GM19193 (cell line): ENCODE measurements around the gene TNS3.

ENCODE experiments used
- POLR2A ChIP-seq: IDR thresholded peaks from 4 replicates; pipeline ENCODE4 v1.6.1; 2011; ENCODE audit not compliant: insufficient read depth, insufficient read length; ENCODE audit errors: extremely low read depth

Gene TNS3

DNA sequence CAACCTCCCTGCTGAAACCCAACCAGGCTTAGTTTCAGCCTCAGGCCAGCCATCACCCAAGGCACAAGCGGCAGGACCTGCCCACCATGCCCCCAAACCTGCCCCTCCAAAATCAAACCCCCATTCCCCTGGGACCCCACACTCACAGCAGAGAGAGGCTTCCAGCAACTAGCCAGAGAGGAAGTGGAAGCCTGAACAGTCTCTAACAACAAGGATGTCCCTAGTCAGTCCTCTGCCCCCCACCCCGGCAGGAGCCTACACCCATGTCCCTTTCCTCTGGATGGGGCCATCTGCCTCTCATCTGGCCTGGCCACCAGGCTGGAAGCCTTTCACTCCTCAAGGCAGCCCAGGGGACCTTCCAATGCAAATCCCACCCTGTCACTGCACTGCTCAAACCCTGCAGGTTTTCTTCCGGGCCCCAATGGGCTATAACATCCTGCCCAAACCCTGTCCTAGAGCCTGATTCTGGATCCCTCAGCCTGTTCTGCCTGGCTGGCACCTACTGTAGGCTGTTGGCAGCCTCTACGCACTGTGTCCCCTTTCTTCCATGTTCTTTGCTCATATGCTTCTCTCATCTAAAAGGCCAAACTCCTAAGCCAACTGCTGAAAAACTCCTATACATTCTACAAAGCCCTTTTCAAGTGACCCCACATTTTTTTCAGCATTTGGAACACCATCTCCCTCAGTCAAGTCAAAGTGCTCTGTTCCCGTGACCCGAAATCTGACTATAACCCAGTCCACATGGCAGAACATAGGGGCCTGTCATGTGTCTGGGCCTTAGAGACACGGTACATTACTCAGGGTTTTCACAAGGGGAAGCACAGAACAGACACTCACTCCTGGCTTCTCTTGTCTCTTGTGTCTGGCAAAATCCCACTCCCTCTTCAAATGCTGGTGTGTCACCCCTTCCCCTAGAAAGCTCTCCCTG lies 253.3 kb downstream of the TNS3 start:
- no peak for TF ChIP-seq POLR2A

DNA sequence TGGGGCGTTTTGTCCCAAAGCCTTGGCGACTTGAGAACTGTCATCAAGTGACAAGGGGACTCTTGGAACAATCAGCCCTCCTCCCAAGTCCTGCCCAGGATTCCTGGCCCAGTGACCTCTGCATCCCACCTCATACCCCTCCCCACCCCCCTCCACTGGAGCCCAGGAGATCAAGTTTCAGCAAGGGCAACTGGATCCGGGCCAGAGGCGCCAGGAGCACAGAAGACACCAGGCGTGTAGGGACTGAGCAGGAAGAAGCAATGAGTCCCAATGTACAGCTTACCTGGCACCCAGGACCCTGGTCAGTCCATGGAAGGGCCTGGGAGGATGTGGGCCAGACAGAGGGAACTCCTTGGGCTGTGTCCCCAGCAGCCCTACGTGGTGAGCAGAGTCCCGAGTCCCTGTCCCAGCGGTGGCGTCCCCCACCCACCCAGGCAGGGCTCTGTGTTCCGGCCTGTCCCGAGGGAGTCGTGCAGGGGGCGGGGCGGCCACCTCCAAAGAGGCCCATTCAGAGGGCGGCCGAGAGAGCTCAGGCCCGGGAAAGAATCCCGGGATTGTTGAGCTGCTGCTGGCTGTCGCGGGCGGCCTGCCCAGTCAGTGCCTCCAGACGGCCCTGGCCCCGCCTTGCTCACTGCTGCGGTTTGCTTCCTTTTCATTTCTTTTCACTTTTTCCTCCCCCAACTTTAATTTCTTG lies 254.1 kb downstream of the TNS3 start:
- TF ChIP-seq POLR2A = no peak

GRCh38 chr7:47327346-47327697 lies 254.6 kb downstream of the TNS3 start:
- no peak for TF ChIP-seq POLR2A

DNA sequence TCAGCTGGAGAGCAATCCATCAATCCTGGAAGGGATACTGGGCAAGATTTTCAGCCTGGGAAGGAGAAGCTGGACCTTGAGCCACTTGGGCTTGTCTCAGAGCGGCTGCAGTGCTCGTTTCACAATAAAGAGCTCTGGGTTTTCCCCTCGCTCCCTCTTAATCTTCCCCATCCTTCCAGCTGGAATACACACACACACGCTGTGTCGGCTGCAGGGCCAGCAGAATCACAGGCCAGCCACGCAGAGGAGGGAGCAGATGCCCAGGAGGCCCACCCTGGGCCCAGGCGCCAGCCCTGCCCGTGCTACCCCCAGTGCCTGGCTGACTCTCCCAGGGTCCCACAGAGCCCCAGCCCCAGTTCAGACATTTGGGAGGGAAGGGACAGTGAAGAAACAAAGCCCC lies 255.1 kb downstream of the TNS3 start:
- TF ChIP-seq POLR2A = no peak

- TF ChIP-seq POLR2A = no peak
These were observed 255.7 kb downstream of the TNS3 start for GRCh38 chr7:47326220-47326619.

DNA sequence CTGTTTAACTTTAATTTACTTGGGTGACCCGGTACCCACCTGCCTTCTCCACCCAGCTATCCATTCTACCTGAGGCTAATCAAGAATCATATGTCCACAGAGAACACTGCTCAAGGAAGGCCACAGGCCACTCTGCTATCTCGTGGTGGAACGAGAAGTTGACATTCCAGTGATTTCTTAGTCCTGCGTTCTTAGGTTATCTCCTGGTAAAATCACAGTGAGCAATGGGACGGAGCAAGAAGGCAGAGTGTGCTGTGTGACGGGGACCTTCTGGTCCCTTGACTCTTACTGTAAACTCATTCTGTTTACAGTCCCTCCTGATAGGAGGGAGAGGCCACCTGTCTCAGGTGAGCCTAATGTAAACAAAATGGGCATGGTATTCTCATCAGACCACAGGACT lies 256.6 kb downstream of the TNS3 start:
- TF ChIP-seq POLR2A = no peak

GRCh38 chr7:47323904-47324303 lies 258.0 kb downstream of the TNS3 start:
- no peak for TF ChIP-seq POLR2A

- TF ChIP-seq POLR2A = no peak
These were observed 259.2 kb downstream of the TNS3 start for GRCh38 chr7:47322731-47323130.

GRCh38 chr7:47320296-47320695 lies 261.6 kb downstream of the TNS3 start:
- TF ChIP-seq POLR2A = no peak

GRCh38 chr7:47318395-47319182 lies 263.3 kb downstream of the TNS3 start:
- TF ChIP-seq POLR2A = no peak

GRCh38 chr7:47317487-47317886 lies 264.4 kb downstream of the TNS3 start:
- TF ChIP-seq POLR2A = no peak

- no peak for TF ChIP-seq POLR2A
These were observed 266.9 kb downstream of the TNS3 start for GRCh38 chr7:47314728-47315607.

DNA sequence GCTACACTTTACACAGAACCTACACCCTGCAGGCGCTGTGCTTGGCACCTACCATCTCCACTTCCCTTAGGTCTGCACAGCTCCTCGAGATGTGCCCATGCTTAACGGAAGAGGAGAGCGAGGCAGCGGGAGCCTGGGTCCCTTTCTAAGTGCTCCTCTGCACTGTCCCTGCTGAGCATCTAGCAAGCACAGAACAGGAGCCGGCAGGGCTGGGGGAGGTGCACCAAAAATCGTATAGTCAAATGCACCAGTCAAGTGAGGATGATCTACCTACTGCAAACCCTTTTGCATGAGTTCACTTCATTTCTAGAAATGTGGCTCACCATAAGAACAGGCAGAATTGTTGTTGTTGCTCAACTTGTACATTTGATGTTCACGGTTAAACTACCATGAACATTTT lies 267.7 kb downstream of the TNS3 start:
- TF ChIP-seq POLR2A = no peak

DNA sequence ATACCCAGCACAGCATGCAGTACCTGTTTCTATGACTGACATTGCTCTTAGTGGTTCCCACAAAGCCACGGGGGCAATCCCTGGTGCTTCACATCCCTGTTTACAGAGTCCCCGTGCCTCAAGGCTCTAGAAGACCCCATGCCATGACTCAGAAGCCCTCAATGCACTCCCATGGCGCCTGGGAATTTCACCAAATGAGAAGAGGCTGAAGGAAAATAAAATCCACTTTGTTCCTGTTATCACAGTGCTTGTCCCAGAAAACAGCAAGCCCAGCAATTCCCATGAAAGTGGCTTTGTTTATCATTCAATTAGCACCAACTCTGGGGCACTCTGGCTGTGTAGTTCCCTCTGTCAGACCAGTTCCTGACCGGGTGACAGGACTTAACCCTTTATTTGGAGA lies 268.3 kb downstream of the TNS3 start:
- TF ChIP-seq POLR2A = no peak
